Measurements from ENCODE around the gene PADI3. TPM values are rescaled to one million over a fixed set of nuclear protein-coding genes. Genes with fewer than 3 reads are reported as not detected.

Gene PADI3
- total and polyA plus RNA-seq, 11 donors, result not detected

DNA sequence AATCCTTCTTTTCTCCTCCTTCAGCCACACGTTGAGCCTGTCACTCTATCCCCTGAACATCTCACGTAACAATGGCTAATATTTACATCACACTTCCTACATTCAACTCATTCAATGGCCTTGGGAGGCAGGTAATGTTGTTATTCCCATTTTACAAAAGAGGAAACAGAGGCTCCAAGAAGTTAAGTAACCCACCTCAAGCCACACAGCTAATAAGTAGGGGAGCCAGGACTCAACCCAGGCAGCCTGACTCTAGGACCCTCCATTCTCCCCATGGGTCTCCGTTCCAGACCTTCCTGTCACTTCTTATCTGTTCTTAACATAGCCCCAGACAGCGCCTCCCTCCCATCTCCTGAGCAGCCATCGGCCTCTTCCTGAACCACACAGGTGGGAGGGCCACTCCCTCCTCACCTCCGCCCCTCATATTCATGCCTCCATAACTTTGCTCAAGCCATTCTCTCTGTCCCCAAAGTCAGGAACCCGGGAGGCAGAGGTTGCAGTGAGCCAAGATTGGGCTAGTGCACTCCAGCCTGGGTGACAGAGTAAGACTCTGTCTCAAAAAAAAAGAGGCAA lies 61.3 kb downstream of the PADI3 start:
- no peak overlapping the region for H3K27ac ChIP-seq
- peaks cover 0 to 78% (median 16%) of the 10 kb centered on the region in 9 donors for H3K27me3 ChIP-seq
- DNase-seq (no peak), ATAC-seq (no peak)
- no peak overlapping the region for H3K4me3 ChIP-seq
- no peaks in the 10 kb centered on the region for H3K9me3 ChIP-seq
- H3K36me3 ChIP-seq, result no peaks in the 10 kb centered on the region
- TF ChIP-seq, protein P1, sequence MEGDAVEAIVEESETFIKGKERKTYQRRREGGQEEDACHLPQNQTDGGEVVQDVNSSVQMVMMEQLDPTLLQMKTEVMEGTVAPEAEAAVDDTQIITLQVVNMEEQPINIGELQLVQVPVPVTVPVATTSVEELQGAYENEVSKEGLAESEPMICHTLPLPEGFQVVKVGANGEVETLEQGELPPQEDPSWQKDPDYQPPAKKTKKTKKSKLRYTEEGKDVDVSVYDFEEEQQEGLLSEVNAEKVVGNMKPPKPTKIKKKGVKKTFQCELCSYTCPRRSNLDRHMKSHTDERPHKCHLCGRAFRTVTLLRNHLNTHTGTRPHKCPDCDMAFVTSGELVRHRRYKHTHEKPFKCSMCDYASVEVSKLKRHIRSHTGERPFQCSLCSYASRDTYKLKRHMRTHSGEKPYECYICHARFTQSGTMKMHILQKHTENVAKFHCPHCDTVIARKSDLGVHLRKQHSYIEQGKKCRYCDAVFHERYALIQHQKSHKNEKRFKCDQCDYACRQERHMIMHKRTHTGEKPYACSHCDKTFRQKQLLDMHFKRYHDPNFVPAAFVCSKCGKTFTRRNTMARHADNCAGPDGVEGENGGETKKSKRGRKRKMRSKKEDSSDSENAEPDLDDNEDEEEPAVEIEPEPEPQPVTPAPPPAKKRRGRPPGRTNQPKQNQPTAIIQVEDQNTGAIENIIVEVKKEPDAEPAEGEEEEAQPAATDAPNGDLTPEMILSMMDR (IDR thresholded peaks at IDR 0.05), result no peak
- TF ChIP-seq POLR2A (IDR thresholded peaks at IDR 0.05), result no peak
- H3K4me1 ChIP-seq, result no peaks in the 10 kb centered on the region
- intact Hi-C loops (cut with DNase I), result no loop called here
- 31 to 39% (median 36%) methylated on average over 7 of the region's 7 CpGs for WGBS, 4 donors

- Histone ChIP-seq H3K9me3 (no peaks in the 10 kb centered on the region), H3K27me3 (peaks cover 0 to 68% (median 14%) of the 10 kb centered on the region in 9 donors), H3K36me3 (no peaks in the 10 kb centered on the region), H3K4me1 (no peaks in the 10 kb centered on the region), H3K27ac (no peak overlapping the region), H3K4me3 (no peak overlapping the region)
- no peak for ATAC-seq
- TF ChIP-seq, protein P1 (IDR thresholded peaks at IDR 0.05), result no peak
- no peak for TF ChIP-seq POLR2A (IDR thresholded peaks at IDR 0.05)
- intact Hi-C loops (cut with DNase I), result no loop called here
- 70 to 85% (median 79%) methylated on average over 8 to 9 of the region's 9 CpGs for WGBS, 4 donors
- no peak for DNase-seq
Measured at GRCh38 chr1:17313530-17314309, 64.8 kb downstream of the PADI3 start.

- peaks cover 0 to 60% (median 9%) of the 10 kb centered on the region in 9 donors for H3K27me3 ChIP-seq
- no peaks in the 10 kb centered on the region for H3K36me3 ChIP-seq
- WGBS, 4 donors, result 41 to 65% (median 50%) methylated on average over 7 to 9 of the region's 9 CpGs
- TF ChIP-seq POLR2A (IDR thresholded peaks at IDR 0.05), result no peak
- TF ChIP-seq, protein P1 (IDR thresholded peaks at IDR 0.05), result no peak
- intact Hi-C loops (cut with DNase I), result no loop called here
- no peaks in the 10 kb centered on the region for H3K4me1 ChIP-seq
- no peak overlapping the region for H3K4me3 ChIP-seq
- ATAC-seq (no peak), DNase-seq (no peak)
- peaks cover 0 to 1% (median 0%) of the 10 kb centered on the region in 12 donors for H3K9me3 ChIP-seq
- H3K27ac ChIP-seq, result no peak overlapping the region
Measured at GRCh38 chr1:17314491-17314971, 65.6 kb downstream of the PADI3 start.

GRCh38 chr1:17315542-17316130 lies 66.7 kb downstream of the PADI3 start:
- Histone ChIP-seq H3K9me3 (peaks cover 0 to 9% (median 2%) of the 10 kb centered on the region in 12 donors), H3K27me3 (peaks cover 0 to 50% (median 4%) of the 10 kb centered on the region in 9 donors), H3K4me3 (no peak overlapping the region), H3K36me3 (no peaks in the 10 kb centered on the region), H3K4me1 (no peaks in the 10 kb centered on the region), H3K27ac (no peak overlapping the region)
- 30 to 44% (median 40%) methylated on average over 7 of the region's 7 CpGs for WGBS, 4 donors
- DNase-seq (no peak), ATAC-seq (no peak)
- intact Hi-C loops (cut with DNase I), result no loop called here
- TF ChIP-seq, protein P1 (IDR thresholded peaks at IDR 0.05), result no peak
- TF ChIP-seq POLR2A (IDR thresholded peaks at IDR 0.05), result no peak

Measured in heart left ventricle (tissue), 16 donors.